ENCODE results near the gene VAMP5.
A peak's percentile ranks its signal among the peaks of the same experiment; 100 is the strongest.
"Not testable (repeated sequence)": the region's sequence is repeated elsewhere in the genome, so short reads cannot be mapped to it uniquely, and the experiment has no call there.

VAMP5 gene

DNA sequence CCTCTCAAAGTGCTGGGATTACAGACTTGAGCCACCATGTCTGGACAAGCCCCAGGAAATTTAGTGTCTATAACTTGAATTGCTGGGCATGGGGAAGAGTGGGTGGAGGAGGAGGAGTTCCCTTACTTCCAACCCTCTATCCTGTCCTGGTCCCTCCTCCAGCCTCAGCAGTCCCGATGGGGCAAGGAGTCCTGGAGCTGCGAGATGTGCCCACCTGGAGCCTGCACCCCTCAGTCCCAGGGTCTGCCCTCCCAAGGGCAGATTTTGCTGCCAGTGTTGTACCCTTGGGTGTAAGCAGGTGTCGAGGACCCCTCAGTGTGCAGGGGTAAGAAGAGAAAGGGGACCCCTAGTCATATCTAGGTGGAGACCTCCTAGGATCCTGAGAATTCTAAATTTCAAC lies 4.0 kb upstream of the VAMP5 start:
- peak in 1 of 10 donors; percentile 62 for DNase-seq
- intact Hi-C loops (cut with DNase I), result no loop called here

DNA sequence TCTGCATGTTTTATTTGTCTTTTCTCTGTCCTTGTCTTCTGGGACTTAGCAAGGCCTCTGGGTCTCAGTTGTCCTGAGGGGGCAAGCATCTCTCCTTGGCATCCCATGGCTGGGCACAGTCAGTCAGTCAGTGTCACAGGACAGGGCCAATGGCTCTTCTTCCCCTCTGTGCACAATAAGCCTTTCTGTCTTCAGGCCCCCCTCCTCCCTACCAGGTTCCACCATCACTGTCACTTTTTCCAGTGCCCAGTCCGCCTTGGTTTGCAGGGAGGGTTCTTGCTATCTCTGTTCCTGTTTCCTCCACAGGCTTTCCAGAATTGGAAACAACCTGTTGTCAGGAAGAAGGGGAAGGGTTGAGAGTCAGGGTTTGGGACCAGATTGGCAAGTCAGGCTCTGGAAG lies 1.7 kb upstream of the VAMP5 start:
- intact Hi-C loops (cut with DNase I), result no loop called here
- peak in 1 of 10 donors; percentile 16 for DNase-seq

DNA sequence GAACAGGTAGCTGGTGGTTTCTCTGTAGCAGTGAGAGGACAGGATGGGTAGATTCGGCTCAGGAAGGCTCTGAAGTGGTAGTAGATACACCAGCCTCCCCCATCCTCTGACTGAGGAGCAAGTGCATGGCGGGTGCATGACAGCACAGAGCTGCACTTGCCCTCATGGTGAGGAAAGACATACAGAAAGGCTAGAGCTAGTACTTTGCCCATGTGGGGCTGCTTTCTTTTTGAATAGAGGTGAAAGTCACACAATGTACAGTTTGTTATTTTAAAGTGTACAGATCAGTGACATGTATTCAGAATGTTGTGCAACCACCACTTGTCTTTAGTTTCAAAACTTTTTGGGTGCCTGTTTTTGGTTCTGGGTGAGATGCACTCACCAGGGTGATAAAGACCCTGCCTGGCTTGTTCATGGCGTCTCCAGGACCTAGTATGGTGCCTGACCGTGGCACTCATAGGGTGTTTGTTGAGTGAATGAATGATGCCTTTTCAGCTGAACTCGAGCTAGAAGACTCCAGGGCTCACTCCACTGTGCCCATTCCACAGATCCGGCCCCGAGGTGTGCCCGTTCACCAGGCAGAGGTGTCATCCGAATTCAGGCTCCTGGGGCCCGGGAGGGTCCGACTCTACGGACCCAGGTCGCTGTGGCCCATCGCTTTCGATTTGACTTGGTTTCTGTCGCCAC lies 421 bp upstream of the VAMP5 start:
- intact Hi-C loops (cut with DNase I), result no loop called here
- peak in 1 of 10 donors; percentile 3 for DNase-seq

DNA sequence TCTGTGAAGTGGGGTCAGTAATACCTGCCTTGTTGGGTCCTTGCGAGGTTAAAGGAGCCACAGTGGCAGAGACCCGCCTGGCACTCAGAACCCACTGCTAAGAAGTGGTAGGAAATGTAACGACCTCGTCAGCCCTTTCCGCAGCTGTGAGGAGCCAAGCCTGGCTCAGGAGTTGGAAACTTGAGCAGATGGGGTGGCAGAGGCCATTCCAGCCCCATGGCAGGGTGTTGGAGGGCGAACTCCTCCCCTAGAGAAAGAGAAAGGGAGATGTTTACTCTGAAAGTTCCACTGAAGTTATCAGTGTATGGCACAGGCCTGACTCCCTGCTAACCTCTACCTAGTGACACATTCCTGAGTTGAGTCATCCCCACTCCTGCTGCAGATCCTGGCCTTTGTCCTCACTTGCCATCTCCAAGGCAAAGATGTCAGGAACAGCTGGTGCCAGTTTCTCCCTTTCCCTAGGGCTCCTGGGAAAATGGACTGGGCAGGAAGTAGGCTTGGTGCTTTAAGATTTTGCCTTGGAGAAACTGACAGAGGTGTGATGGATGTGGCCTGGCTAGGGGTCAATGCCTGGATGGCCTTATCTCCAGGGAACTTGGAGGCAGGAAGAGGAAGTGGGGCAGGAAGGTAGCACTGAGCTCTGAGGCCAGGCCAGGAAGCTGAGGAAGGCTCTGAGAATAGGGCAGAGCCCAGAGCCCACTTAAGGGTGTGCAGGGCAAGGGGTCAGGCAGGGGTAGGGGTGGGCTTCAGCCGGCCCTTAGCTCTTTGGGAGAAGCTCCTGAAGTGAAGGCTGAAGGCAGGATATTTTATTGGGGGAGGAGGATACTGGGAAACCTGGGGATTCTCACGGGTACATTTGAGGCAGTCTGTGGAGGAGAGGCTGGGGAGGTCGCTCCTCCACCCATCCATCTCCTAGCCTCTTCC lies 888 bp downstream of the VAMP5 start:
- intact Hi-C loops (cut with DNase I), result no loop called here
- peak in 1 of 10 donors; percentile 19 for DNase-seq

DNA sequence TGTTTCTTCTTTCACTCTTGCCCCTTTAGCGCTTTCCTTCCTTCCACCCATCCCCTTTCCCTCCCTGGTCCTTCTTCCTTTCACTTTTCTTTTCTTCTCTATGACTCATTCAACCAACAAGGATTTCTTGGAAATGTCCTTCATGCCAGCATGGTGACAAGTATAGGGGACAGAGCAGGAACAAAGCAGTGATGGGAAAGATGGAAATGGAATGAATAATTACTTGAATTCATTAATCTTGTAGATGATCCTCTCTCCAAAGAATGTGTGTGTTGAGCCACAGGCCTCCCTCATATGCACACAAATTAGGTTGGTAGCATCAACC lies 1.5 kb downstream of the VAMP5 start:
- DNase-seq, result no peak
- intact Hi-C loops (cut with DNase I), result no loop called here

DNA sequence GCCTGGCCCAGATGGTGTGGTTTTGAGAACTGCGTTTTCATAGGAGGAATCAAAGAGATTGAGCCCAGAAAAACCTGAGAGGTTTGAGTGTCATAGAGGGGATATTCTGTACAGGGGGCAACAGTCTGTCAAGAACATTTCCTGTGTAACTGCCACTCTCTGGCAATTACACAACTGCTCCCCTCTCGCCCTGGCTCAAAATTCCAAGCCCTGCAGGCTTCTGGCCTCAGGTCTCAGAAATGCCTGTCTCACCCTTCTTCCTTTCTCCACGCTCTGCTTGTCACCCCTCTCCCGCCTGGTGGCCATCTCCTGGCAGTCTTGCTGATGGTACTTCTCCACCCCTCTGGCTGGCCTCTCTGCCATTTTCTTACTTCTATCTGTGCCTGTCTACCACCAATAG lies 4.0 kb downstream of the VAMP5 start:
- intact Hi-C loops (cut with DNase I), result no loop called here
- peak in 1 of 10 donors; percentile 52 for DNase-seq

DNA sequence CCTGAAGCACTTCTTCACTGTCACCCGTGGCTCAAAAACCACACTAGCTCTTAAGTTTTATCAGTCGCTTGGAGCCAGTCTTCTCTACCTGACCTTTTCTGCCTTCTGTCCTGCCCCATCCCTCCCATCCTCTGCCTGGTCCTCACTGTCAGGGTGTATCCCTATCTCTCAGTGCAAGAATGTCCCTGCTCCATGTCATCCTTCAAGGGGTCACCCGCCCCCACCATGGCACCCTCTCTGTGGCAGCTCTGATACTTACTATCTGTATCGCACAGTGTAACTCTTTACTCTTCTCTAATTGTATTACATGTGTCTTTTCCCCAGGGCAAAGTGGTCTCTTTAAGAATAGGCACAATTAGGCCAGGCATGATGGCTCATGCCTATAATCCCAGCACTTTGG lies 4.4 kb downstream of the VAMP5 start:
- intact Hi-C loops (cut with DNase I), result no loop called here
- DNase-seq, result peak in 1 of 10 donors; percentile 6

DNA sequence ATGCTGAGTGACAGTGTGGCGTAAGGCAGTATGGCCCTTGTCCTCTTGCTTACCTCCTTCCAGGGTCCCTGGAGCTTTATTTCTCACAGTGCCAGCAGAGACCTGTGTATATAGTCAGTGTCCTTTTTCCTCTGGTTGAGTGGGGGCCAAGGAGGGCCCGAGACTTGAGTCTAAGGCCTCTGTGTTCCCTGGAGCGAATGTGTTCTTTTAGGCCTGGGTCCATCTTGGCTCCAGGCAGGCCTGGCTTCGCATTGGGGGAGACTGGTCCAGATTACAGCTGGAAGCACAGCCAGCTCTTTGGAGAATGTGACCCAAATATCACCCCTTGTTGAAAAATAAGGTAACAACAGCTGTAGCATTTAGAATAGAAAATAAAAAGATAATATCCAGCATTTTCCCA lies 5.0 kb downstream of the VAMP5 start:
- intact Hi-C loops (cut with DNase I), result no loop called here
- peak in 1 of 10 donors; percentile 51 for DNase-seq

DNA sequence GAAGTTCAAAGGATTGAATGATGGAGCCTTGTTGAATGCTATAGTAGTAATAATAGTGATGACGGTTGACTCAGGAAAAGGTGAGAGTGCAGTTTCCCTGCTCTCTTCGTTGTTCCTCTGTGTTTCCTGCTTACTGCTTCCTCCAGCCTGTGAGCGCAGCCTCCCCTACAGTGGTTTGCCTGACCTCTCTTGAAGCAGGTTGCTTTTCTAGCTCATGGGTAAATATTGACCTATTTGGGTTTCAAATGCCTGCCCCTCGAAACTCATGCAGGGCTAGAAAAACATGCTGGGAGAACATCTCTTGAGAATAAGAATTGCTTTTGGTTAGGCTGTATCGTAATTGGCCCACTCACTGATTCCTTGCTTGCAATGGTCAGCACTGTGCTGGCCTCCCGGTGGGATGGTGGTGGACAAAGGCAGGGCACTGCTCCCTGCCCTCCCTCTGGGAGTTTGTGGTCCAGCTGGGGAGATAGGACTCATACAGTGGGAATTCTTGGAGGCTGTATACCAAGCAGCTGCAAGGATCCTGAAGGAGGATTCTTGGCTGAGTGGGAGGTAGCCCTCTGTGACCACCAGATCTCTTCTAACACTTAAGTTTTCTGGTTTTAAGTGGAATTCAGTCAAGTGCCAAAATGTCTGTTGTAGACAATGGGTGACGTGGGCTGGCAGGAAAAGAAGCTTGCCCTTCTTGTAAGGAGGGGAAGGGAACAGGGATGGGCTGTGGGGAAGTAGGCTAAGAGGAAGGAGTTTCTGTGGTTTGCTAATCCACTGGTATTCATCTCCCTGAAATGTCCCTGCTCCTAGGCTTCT lies 6.0 kb downstream of the VAMP5 start:
- DNase-seq, result peak in 1 of 10 donors; percentile 44

DNA sequence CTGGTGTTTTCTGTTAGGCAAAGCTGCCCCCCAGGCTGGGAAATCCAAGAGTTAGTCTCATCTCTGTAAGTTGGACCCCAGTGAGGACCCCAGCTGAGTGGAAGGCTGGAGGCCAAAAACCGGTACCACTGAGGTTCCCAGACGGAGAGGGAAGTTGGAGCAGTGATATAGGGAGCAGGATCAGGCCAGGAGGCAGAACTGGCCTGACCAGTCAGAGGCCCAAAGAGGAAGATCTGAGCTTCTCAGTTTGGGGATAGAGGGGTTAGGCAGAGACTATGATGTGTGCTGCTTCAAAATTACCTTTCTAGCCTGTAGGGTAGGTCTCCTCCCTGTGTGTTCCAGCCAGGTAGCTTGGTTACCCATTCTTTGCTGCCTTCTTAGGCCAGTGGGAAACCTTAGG lies 6.7 kb downstream of the VAMP5 start:
- DNase-seq, result peak in 1 of 10 donors; percentile 11
- intact Hi-C loops (cut with DNase I), result no loop called here

More for the DNA sequence above, 6.0 kb downstream of the VAMP5 start:
- intact Hi-C loops (cut with DNase I), result no loop called here

DNA sequence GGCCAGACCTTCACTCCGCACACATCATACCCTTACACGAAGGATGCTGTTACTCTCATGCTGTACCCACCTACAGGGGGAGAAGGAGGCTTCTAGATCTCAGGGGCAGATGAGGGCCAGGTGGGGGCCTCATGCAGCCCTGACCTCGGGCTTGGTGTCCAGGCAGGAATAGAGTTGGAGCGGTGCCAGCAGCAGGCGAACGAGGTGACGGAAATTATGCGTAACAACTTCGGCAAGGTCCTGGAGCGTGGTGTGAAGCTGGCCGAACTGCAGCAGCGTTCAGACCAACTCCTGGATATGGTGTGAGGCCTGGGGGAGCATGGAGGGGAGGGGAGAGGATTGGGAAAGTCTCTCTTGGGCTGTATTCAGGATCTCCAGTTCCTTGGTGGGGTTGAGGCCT lies 7.3 kb downstream of the VAMP5 start:
- peak in 1 of 10 donors; percentile 55 for DNase-seq
- intact Hi-C loops (cut with DNase I), result no loop called here

DNA sequence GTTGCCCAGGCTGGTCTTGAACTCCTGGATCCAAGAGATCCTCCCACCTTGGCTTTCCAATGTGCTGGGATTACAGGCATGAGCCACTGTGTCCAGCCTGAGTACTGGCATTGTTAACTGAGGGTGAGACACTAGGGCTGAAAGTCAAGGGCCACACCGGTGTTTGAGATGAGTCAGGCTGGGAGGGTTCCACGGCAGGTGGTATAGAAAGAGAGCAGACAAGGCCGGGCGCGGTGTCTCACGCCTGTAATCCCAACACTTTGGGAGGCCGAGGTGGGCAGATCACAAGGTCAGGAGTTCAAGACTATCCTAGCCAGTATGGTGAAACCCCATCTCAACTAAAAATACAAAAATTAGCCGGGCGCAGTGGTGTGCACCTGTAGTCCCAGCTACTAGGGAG lies 8.1 kb downstream of the VAMP5 start:
- intact Hi-C loops (cut with DNase I), result not testable (repeated sequence)
- DNase-seq, result peak in 1 of 10 donors; percentile 26

DNA sequence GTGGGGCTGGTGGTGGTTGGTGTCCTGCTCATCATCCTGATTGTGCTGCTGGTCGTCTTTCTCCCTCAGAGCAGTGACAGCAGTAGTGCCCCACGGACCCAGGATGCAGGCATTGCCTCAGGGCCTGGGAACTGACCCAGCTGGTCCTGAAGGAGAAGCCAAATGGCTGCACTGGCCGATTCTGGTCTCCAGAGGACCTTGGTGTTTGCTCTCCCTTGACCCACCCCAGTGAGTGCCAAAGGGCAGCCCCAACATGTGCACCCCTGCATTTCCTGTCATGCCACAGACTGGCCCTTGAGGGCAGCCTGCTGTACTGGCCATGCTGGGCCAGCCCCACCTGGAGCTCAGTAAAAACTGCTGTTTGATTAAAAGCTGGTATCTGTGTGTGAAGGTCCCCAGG lies 8.8 kb downstream of the VAMP5 start:
- intact Hi-C loops (cut with DNase I), result no loop called here
- DNase-seq, result peak in 1 of 10 donors; percentile 39

DNA sequence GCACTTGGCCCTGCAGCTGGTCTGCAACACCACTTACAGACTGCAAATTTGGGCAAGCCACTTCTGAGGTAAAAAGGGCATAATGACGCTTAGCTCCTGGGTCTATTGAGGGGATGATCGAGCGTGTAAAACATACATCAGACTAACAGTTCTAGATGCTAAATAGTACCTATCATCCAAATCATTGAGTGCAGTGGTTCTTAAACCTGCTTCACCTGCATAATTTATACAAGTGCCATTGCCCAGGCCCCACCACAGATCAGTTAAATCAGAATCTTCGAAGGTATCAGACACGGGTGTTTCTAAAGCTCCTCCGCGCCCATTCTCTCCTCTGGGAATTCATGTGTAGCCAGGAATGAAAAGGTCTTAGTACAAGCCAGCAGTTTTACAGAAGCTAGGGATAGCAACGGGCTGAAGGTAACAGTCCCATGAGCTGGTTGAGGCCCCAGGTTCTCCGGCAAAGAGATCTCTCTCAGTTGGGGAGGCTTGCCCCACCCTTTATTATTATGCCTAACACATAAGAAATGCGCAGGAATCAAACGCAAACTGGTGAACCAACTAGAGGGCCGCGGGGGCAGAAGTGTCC lies 10.6 kb downstream of the VAMP5 start:
- no peak for DNase-seq
- intact Hi-C loops (cut with DNase I), result loop anchor here (2.0 kb wide), 1 partner anchor 34 kb away; the partner anchor contains the start of gene GGCX

DNA sequence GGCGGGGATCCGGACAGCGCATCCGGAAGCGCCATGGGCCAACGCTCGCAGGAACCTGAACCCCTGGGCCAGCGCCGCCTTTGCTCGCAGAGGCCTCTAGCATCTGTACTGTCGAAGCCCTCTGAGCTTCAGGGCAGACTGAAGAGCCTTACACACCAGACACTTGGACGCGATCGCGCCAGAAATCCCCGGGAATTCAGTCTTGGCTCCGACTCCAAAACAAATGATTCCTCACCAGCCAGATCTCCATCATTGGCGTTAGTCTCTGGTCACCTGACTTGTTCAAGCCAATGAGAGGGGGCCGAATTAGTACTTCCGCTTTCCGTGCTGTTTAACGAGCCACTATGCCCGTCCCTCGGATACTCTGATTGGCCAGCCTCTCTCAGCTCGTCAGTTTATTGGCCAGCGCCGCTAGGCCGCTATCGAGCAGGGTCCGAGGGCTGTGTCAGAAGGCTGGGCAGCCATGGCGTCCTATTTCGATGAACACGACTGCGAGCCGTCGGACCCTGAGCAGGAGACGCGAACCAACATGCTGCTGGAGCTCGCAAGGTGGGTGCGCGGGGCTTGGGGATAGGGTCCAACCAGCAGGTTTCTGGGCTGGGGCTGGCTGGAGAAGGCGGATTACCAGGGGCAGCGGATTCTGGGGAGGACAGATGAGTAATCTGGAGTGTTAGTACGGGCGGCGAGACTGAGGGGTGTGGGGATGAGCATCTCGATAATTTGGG lies 11.2 kb downstream of the VAMP5 start, which contains the start of gene RNF181:
Gene RNF181, plus strand, starts transcription at position 445 of the 725 bp plus-strand sequence. Its CDS starts 19 bp downstream, at position 464.
- peak; percentile 95 to 100 (median 99) for DNase-seq
- intact Hi-C loops (cut with DNase I), result loop anchor here (2.0 kb wide), 1 partner anchor 35 kb away; the partner anchor contains the start of gene GGCX

DNA sequence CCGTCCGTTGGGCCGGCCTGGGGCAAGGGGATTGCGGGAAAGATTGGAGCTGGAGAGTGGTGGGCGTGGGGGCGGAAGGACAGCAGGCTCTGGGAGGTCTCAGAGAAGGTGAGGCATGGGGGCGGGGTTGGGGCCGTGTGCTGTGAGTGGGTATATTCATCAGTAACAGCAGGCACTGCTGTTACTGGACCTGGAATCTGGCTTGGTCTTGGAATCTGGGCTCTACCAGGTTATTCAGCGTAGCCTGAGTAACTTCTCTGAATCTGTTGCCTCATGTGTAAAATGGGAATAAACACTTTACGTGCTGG lies 11.7 kb downstream of the VAMP5 start:
- DNase-seq, result peak in 1 of 10 donors; percentile 83
- intact Hi-C loops (cut with DNase I), result no loop called here

DNA sequence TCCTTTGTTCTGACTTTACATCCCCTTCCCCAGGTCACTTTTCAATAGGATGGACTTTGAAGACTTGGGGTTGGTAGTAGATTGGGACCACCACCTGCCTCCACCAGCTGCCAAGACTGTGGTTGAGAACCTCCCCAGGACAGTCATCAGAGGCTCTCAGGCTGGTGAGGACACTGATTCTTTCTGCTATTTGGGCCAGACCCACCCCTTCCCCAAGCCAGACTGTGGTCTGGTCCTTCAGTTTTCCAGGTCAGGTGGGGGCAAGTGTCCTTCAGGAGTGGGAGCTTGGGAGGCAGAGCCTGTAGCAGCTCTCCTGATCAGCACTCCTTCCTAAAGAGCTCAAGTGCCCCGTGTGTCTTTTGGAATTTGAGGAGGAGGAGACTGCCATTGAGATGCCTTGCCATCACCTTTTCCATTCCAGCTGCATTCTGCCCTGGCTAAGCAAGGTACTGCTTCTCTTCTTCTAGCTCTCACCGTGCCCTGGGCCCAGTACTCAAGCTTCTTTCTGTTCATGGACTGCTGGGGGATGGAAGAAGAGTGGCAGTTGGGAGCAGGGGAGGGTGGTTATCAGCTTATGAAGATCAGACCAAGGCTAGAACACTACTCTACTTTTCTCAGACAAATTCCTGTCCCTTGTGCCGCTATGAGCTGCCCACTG lies 12.4 kb downstream of the VAMP5 start:
- intact Hi-C loops (cut with DNase I), result no loop called here

DNA sequence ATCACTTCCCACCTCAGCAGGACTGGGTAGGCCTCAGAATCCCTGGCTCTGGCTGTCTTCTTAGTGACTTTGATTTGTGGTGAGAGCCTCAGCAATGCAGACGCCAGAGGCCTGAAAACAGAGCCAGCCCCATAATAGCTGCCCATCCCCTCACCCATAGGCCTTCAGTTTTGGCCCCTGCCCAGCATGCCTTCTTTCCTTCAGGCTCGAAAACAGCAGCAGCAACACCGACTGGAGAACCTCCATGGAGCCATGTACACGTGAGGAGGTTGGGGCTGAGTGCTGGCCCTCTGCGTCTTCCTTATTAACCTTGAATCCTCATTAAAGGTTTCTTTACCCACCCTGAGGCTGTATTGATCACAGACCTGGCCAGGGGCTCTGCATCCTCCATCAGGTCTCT lies 13.0 kb downstream of the VAMP5 start:
- peak in 2 of 10 donors; percentile 53 to 59 for DNase-seq
- intact Hi-C loops (cut with DNase I), result no loop called here

More for the DNA sequence above, 12.4 kb downstream of the VAMP5 start:
- peak in 2 of 10 donors; percentile 9 to 17 for DNase-seq

Measured in posterior cingulate gyrus (tissue), 11 donors.